HEK293 (cell line): ENCODE measurements around the gene PAPSS2.
A peak's percentile ranks its signal among the peaks of the same experiment; 100 is the strongest.

Experiments used
- CTCF ChIA-PET: fragments of 350-600 bp; formaldehyde crosslinking; extraction: SDS; loops from one replicate; lab custom pipeline; 2021; ENCODE audit warnings: antibody characterized with exemption; lab: Yijun Ruan, JAX
- POLR2A ChIA-PET: fragments of 300-600 bp; formaldehyde crosslinking; extraction: SDS; loops from one replicate; lab custom pipeline; 2020; ENCODE audit warnings: antibody characterized with exemption, inconsistent platforms; lab: Yijun Ruan, JAX
- H3K27ac ChIP-seq: fragments of 200-500 bp; sonication (Bioruptor generic); 2 replicates; pipeline ENCODE4 v1.5.1; 2014; ENCODE audit warnings: low read depth, low read length, control low read depth, inconsistent platforms; ENCODE audit errors: extremely low read depth
- H3K36me3 ChIP-seq, 2 experiments: fragments of 200-500 bp in 1 of 2; sonication (Bioruptor generic) in 1 of 2; 1 replicate in 1 of 2; 2 replicates in 1 of 2; pipeline ENCODE4 v1.5.1; 2014 to 2017; ENCODE audit warnings: inconsistent platforms in 2 of 2, low read length in 2 of 2; ENCODE audit not compliant: control insufficient read depth in 2 of 2, insufficient read depth in 1 of 2
- H3K4me1 ChIP-seq: fragments of 200-500 bp; sonication (Bioruptor generic); 2 replicates; pipeline ENCODE4 v1.5.1; 2014; ENCODE audit warnings: mild to moderate bottlenecking, low read length, inconsistent platforms; ENCODE audit not compliant: control insufficient read depth, insufficient read depth
- H3K4me3 ChIP-seq: 2 replicates; pipeline ENCODE4 v1.5.1; 2011; ENCODE audit warnings: low read depth, mild to moderate bottlenecking, control low read depth, low read length, moderate library complexity
- H3K9me3 ChIP-seq: fragments of 200-500 bp; sonication (Bioruptor generic); 2 replicates; pipeline ENCODE4 v1.5.1; 2014; ENCODE audit warnings: low read depth, low read length, inconsistent platforms; ENCODE audit not compliant: control insufficient read depth, insufficient read depth
- FEZF1 ChIP-seq: fragments of 450-650 bp; formaldehyde crosslinking; IDR thresholded peaks from 2 replicates; pipeline ENCODE4 v1.5.1; 2016; ENCODE audit warnings: missing biosample characterization, missing genetic modification characterization
- GLI4 ChIP-seq: fragments of 450-650 bp; formaldehyde crosslinking; IDR thresholded peaks from 2 replicates; pipeline ENCODE4 v1.5.1; 2016; ENCODE audit warnings: missing biosample characterization, missing genetic modification characterization
- PRDM10 ChIP-seq: fragments of 450-650 bp; formaldehyde crosslinking; IDR thresholded peaks from 2 replicates; pipeline ENCODE4 v1.5.1; 2016; ENCODE audit warnings: missing biosample characterization, missing genetic modification characterization
- REST ChIP-seq: fragments of 450-650 bp; formaldehyde crosslinking; IDR thresholded peaks from 2 replicates; pipeline ENCODE4 v1.5.1; 2016; ENCODE audit warnings: missing biosample characterization, missing genetic modification characterization
- ZFP3 ChIP-seq: fragments of 450-650 bp; formaldehyde crosslinking; IDR thresholded peaks from 2 replicates; pipeline ENCODE4 v1.5.1; 2016; ENCODE audit warnings: low read depth, missing biosample characterization, missing genetic modification characterization
- ZNF521 ChIP-seq: fragments of 450-650 bp; formaldehyde crosslinking; IDR thresholded peaks from 2 replicates; pipeline ENCODE4 v1.5.1; 2017; ENCODE audit warnings: missing biosample characterization, mild to moderate bottlenecking, missing genetic modification characterization
- ZNF571 ChIP-seq: fragments of 450-650 bp; formaldehyde crosslinking; IDR thresholded peaks from 2 replicates; pipeline ENCODE4 v1.5.0; 2017; ENCODE audit warnings: missing biosample characterization, missing genetic modification characterization
- ZNF692 ChIP-seq: fragments of 450-650 bp; formaldehyde crosslinking; IDR thresholded peaks from 2 replicates; pipeline ENCODE4 v1.5.1; 2016; ENCODE audit warnings: missing biosample characterization, missing genetic modification characterization
- ZNF776 ChIP-seq: fragments of 450-650 bp; formaldehyde crosslinking; IDR thresholded peaks from 2 replicates; pipeline ENCODE4 v1.5.0; 2017; ENCODE audit warnings: missing biosample characterization, missing genetic modification characterization, borderline replicate concordance
- ZNF785 ChIP-seq: fragments of 450-650 bp; formaldehyde crosslinking; IDR thresholded peaks from 2 replicates; pipeline ENCODE4 v1.5.1; 2016; ENCODE audit warnings: missing biosample characterization, missing genetic modification characterization
- ZNF792 ChIP-seq: fragments of 450-650 bp; formaldehyde crosslinking; IDR thresholded peaks from 2 replicates; pipeline ENCODE4 v1.5.1; 2016; ENCODE audit warnings: missing biosample characterization, missing genetic modification characterization
- ZSCAN18 ChIP-seq: fragments of 450-650 bp; formaldehyde crosslinking; IDR thresholded peaks from 2 replicates; pipeline ENCODE4 v1.5.1; 2016; ENCODE audit warnings: missing biosample characterization, missing genetic modification characterization

PAPSS2 gene

GRCh38 chr10:87668324-87669074 is 8.8 kb downstream of the PAPSS2 start:
- Histone ChIP-seq H3K4me3 (no peak overlapping the region), H3K9me3 (no peaks in the 10 kb centered on the region), H3K36me3 (peaks cover 0 to 5% of the 10 kb centered on the region in 2 experiments; a peak in 2 of 3 replicates), H3K4me1 (peaks cover 26% of the 10 kb centered on the region), H3K27ac (no peak overlapping the region)
- POLR2A ChIA-PET = no interaction called here
- 0 out of 2 replicates have a peak, but pooled peaks have one; percentile 4 for TF ChIP-seq FEZF1 (tag by site-specific recombination)
- TF ChIP-seq ZNF692 (tag by site-specific recombination) = no peak
- TF ChIP-seq, all 188 proteins: peak for 1
- CTCF ChIA-PET = interaction anchor here (0.7 to 1.2 kb wide), 4 partner anchors 8 to 66 kb away, joined by 3 to 4 read pairs (median 4); no protein-coding TSS in a partner anchor

- no peak overlapping the region for H3K27ac ChIP-seq
- TF ChIP-seq ZNF521 (tag by site-specific recombination) (no peak), ZNF776 (tag by site-specific recombination) (no peak), PRDM10 (tag by site-specific recombination) (no peak), ZNF785 (tag by site-specific recombination) (no peak), ZSCAN18 (tag by site-specific recombination) (no peak), ZFP3 (tag by site-specific recombination) (no peak), REST (tag by site-specific recombination) (no peak), ZNF792 (tag by site-specific recombination) (no peak), ZNF571 (tag by site-specific recombination) (no peak), GLI4 (tag by site-specific recombination) (no peak)
- TF ChIP-seq, all 188 proteins: peak for 0
- Histone ChIP-seq H3K36me3 (peaks cover 0 to 5% of the 10 kb centered on the region in 2 experiments; a peak in 2 of 3 replicates), H3K4me3 (no peak overlapping the region), H3K4me1 (peaks cover 18% of the 10 kb centered on the region), H3K9me3 (no peaks in the 10 kb centered on the region)
- POLR2A ChIA-PET = no interaction called here
- CTCF ChIA-PET = interaction anchor here (0.7 to 1.0 kb wide), 2 partner anchors 9 to 43 kb away, joined by 3 read pairs; no protein-coding TSS in a partner anchor
Observed at GRCh38 chr10:87669752-87670151, 10.1 kb downstream of the PAPSS2 start.
